CD4-positive, CD25-positive, alpha-beta regulatory T cell (primary cell): Measurements from ENCODE around the gene GNAS. TPM values are rescaled to one million over a fixed set of nuclear protein-coding genes. Genes with fewer than 3 reads are reported as not detected.
"Not testable (repeated sequence)": the region's sequence is repeated elsewhere in the genome, so short reads cannot be mapped to it uniquely, and the experiment has no call there.

Source experiments
- ATAC-seq, 2 donors: fragments of 150-1000 bp; cut with Tn5 transposase; one replicate each; pipeline ENCODE4 v1.10.0; 2021; ENCODE audit warnings: low read depth in 2 of 2, moderate number of reproducible peaks in 2 of 2, moderate library complexity in 1 of 2
- DNase-seq, 3 donors: peaks; one replicate each; pipeline versions ENCODE4 v3.0.0 to v3.0.0-alpha.2; 2012 to 2022; ENCODE audit warnings: mixed read lengths in 1 of 3
- H3K27ac ChIP-seq: one replicate; pipeline ENCODE4 v1.7.0; 2013; ENCODE audit warnings: mild to moderate bottlenecking, low read length; ENCODE audit not compliant: insufficient read depth, poor library complexity, severe bottlenecking
- H3K27me3 ChIP-seq: one replicate; pipeline ENCODE4 v1.7.0; 2013; ENCODE audit warnings: low read length; ENCODE audit not compliant: control insufficient read depth, insufficient read depth
- H3K36me3 ChIP-seq: one replicate; pipeline ENCODE4 v1.7.0; 2013; ENCODE audit warnings: mild to moderate bottlenecking, low read length, moderate library complexity; ENCODE audit not compliant: control insufficient read depth, insufficient read depth
- H3K4me1 ChIP-seq: 2 replicates; pipeline ENCODE4 v1.7.0; 2013; ENCODE audit warnings: mild to moderate bottlenecking, low read length; ENCODE audit not compliant: insufficient read depth, control insufficient read depth, poor library complexity, severe bottlenecking
- H3K4me3 ChIP-seq: one replicate; pipeline ENCODE4 v1.7.0; 2013; ENCODE audit warnings: low read depth, mild to moderate bottlenecking, low read length, moderate library complexity
- H3K9me3 ChIP-seq, 2 experiments: 1 replicate in 1 of 2; 2 replicates in 1 of 2; pipeline ENCODE4 v1.7.0; 2013; ENCODE audit warnings: low read length in 2 of 2, mild to moderate bottlenecking in 1 of 2, moderate library complexity in 1 of 2; ENCODE audit not compliant: control insufficient read depth in 2 of 2
- H3K27ac Mint-ChIP-seq, 3 donors: one replicate each; pipeline ENCODE4 v1.8.0; 2020 to 2022; ENCODE audit warnings: mild to moderate bottlenecking in 3 of 3, mixed read lengths in 3 of 3, moderate library complexity in 2 of 3
- H3K27me3 Mint-ChIP-seq: one replicate; pipeline ENCODE4 v1.8.0; 2022; ENCODE audit warnings: mild to moderate bottlenecking, mixed read lengths
- H3K36me3 Mint-ChIP-seq: one replicate; pipeline ENCODE4 v1.8.0; 2020; ENCODE audit warnings: mixed read lengths
- H3K4me1 Mint-ChIP-seq, 4 donors: one replicate each; pipeline ENCODE4 v1.8.0; 2020 to 2022; ENCODE audit warnings: mixed read lengths in 4 of 4, mild to moderate bottlenecking in 1 of 4
- H3K4me3 Mint-ChIP-seq, 4 donors: one replicate each; pipeline ENCODE4 v1.8.0; 2020 to 2022; ENCODE audit warnings: mild to moderate bottlenecking in 4 of 4, mixed read lengths in 4 of 4, moderate library complexity in 3 of 4
- H3K9me3 Mint-ChIP-seq, 7 donors: one replicate each; pipeline ENCODE4 v1.8.0; 2020 to 2022; ENCODE audit warnings: mixed read lengths in 7 of 7, mild to moderate bottlenecking in 3 of 7, moderate library complexity in 2 of 7
- polyA plus RNA-seq, 4 donors: library from polyadenylated mRNA; unstranded; fragments of 300-500 nt; fragmentation: Illumina TruSeq; gene quantifications; one replicate each; pipeline ENCODE4 v1.2.3, GENCODE V29; 2021
- total RNA-seq: library from RNA; stranded (reverse); gene quantifications from one replicate; pipeline ENCODE4 v1.2.3, GENCODE V29; 2022

Gene GNAS
- total and polyA plus RNA-seq, 5 donors from 2014 or later: 127 to 890 (median 165) TPM

GRCh38 chr20:58813369-58813768, 39.1 kb upstream of the GNAS start:
- Mint-ChIP-seq H3K27ac (no peak overlapping the region), H3K4me3 (no peak overlapping the region), H3K36me3 (no peaks in the 10 kb centered on the region), H3K9me3 (no peaks in the 10 kb centered on the region), H3K4me1 (no peaks in the 10 kb centered on the region), H3K27me3 (peaks cover 19% of the 10 kb centered on the region)
- no peaks in the 10 kb centered on the region for H3K9me3 ChIP-seq
- H3K36me3 ChIP-seq: no peaks in the 10 kb centered on the region
- ATAC-seq: no peak
- DNase-seq: no peak
- no peak overlapping the region for H3K4me3 ChIP-seq
- H3K27ac ChIP-seq: no peak overlapping the region
- no peaks in the 10 kb centered on the region for H3K4me1 ChIP-seq
- H3K27me3 ChIP-seq: no peaks in the 10 kb centered on the region

GRCh38 chr20:58815448-58815847, 37.1 kb upstream of the GNAS start:
- Histone ChIP-seq H3K4me3 (no peak overlapping the region), H3K36me3 (no peaks in the 10 kb centered on the region), H3K27ac (no peak overlapping the region), H3K4me1 (no peaks in the 10 kb centered on the region), H3K27me3 (no peaks in the 10 kb centered on the region), H3K9me3 (no peaks in the 10 kb centered on the region)
- DNase-seq (no peak), ATAC-seq (no peak)
- no peaks in the 10 kb centered on the region for H3K4me1 Mint-ChIP-seq
- H3K27me3 Mint-ChIP-seq: peaks cover 9% of the 10 kb centered on the region
- H3K9me3 Mint-ChIP-seq: no peaks in the 10 kb centered on the region
- no peak overlapping the region for H3K4me3 Mint-ChIP-seq
- H3K36me3 Mint-ChIP-seq: peaks cover 4% of the 10 kb centered on the region
- H3K27ac Mint-ChIP-seq: no peak overlapping the region

- Mint-ChIP-seq H3K36me3 (peaks cover 4% of the 10 kb centered on the region), H3K27ac (no peak overlapping the region), H3K4me1 (no peaks in the 10 kb centered on the region), H3K9me3 (no peaks in the 10 kb centered on the region), H3K4me3 (no peak overlapping the region), H3K27me3 (peaks cover 9% of the 10 kb centered on the region)
- no peak for DNase-seq
- H3K36me3 ChIP-seq: no peaks in the 10 kb centered on the region
- no peak for ATAC-seq
- H3K4me1 ChIP-seq: no peaks in the 10 kb centered on the region
- H3K27ac ChIP-seq: no peak overlapping the region
- H3K4me3 ChIP-seq: no peak overlapping the region
- no peaks in the 10 kb centered on the region for H3K27me3 ChIP-seq
- no peaks in the 10 kb centered on the region for H3K9me3 ChIP-seq
Observed at GRCh38 chr20:58816051-58816450, 36.5 kb upstream of the GNAS start.

GRCh38 chr20:58816957-58817651, 35.4 kb upstream of the GNAS start:
- H3K4me3 Mint-ChIP-seq: no peak overlapping the region
- Histone ChIP-seq H3K36me3 (no peaks in the 10 kb centered on the region), H3K27me3 (no peaks in the 10 kb centered on the region), H3K4me1 (no peaks in the 10 kb centered on the region), H3K9me3 (no peaks in the 10 kb centered on the region), H3K4me3 (no peak overlapping the region), H3K27ac (no peak overlapping the region)
- ATAC-seq (no peak), DNase-seq (no peak)
- peaks cover 4% of the 10 kb centered on the region for H3K36me3 Mint-ChIP-seq
- H3K27ac Mint-ChIP-seq: peak overlapping the region in 1 of 3 donors; percentile 12
- H3K4me1 Mint-ChIP-seq: no peaks in the 10 kb centered on the region
- H3K27me3 Mint-ChIP-seq: peaks cover 9% of the 10 kb centered on the region
- no peaks in the 10 kb centered on the region for H3K9me3 Mint-ChIP-seq

- H3K4me1 Mint-ChIP-seq: no peaks in the 10 kb centered on the region
- Histone ChIP-seq H3K27me3 (no peaks in the 10 kb centered on the region), H3K9me3 (no peaks in the 10 kb centered on the region), H3K4me1 (no peaks in the 10 kb centered on the region), H3K36me3 (no peaks in the 10 kb centered on the region), H3K4me3 (no peak overlapping the region), H3K27ac (no peak overlapping the region)
- ATAC-seq (no peak), DNase-seq (no peak)
- H3K9me3 Mint-ChIP-seq: no peaks in the 10 kb centered on the region
- peaks cover 5% of the 10 kb centered on the region for H3K27me3 Mint-ChIP-seq
- no peak overlapping the region for H3K4me3 Mint-ChIP-seq
- H3K27ac Mint-ChIP-seq: no peak overlapping the region
- H3K36me3 Mint-ChIP-seq: peaks cover 4% of the 10 kb centered on the region
Observed at GRCh38 chr20:58817748-58818147, 34.8 kb upstream of the GNAS start.

- peaks cover 4% of the 10 kb centered on the region for H3K36me3 Mint-ChIP-seq
- H3K9me3 Mint-ChIP-seq: no peaks in the 10 kb centered on the region
Observed at GRCh38 chr20:58818586-58819285, 33.8 kb upstream of the GNAS start.

GRCh38 chr20:58819921-58820320, 32.6 kb upstream of the GNAS start:
- Histone ChIP-seq H3K27ac (no peak overlapping the region), H3K4me3 (no peak overlapping the region), H3K27me3 (no peaks in the 10 kb centered on the region), H3K4me1 (no peaks in the 10 kb centered on the region), H3K9me3 (no peaks in the 10 kb centered on the region), H3K36me3 (no peaks in the 10 kb centered on the region)
- DNase-seq (no peak), ATAC-seq (no peak)
- Mint-ChIP-seq H3K27ac (no peak overlapping the region), H3K4me3 (no peak overlapping the region), H3K36me3 (peaks cover 4% of the 10 kb centered on the region), H3K4me1 (no peaks in the 10 kb centered on the region), H3K9me3 (peaks cover 0 to 2% (median 0%) of the 10 kb centered on the region in 7 donors), H3K27me3 (peaks cover 3% of the 10 kb centered on the region)

More at GRCh38 chr20:58818586-58819285, 33.8 kb upstream of the GNAS start:
- H3K27me3 ChIP-seq: no peaks in the 10 kb centered on the region
- DNase-seq: peak in 1 of 3 donors; percentile 13
- H3K9me3 ChIP-seq: no peaks in the 10 kb centered on the region
- H3K36me3 ChIP-seq: no peaks in the 10 kb centered on the region
- no peaks in the 10 kb centered on the region for H3K4me1 Mint-ChIP-seq
- H3K27ac ChIP-seq: no peak overlapping the region
- H3K4me1 ChIP-seq: no peaks in the 10 kb centered on the region
- H3K27me3 Mint-ChIP-seq: peaks cover 5% of the 10 kb centered on the region
- no peak overlapping the region for H3K4me3 Mint-ChIP-seq
- no peak overlapping the region for H3K27ac Mint-ChIP-seq
- no peak overlapping the region for H3K4me3 ChIP-seq
- ATAC-seq: no peak

- H3K9me3 Mint-ChIP-seq, H3K4me3 Mint-ChIP-seq, H3K36me3 ChIP-seq, H3K27me3 Mint-ChIP-seq, H3K4me3 ChIP-seq, H3K27me3 ChIP-seq, H3K9me3 ChIP-seq, H3K27ac Mint-ChIP-seq, DNase-seq, H3K27ac ChIP-seq, H3K4me1 ChIP-seq, H3K36me3 Mint-ChIP-seq, ATAC-seq, H3K4me1 Mint-ChIP-seq: not testable (repeated sequence)
Observed at GRCh38 chr20:58820515-58820914, 32.0 kb upstream of the GNAS start.
